GM08714 (cell line): ENCODE measurements around the gene RAF1.
"Not testable (repeated sequence)": the region's sequence is repeated elsewhere in the genome, so short reads cannot be mapped to it uniquely, and the experiment has no call there.

ENCODE experiments used
- H3K4me3 ChIP-seq: fragments of 200-500 bp; sonication (Bioruptor generic); 2 replicates; pipeline ENCODE4 v1.5.1; 2014; ENCODE audit warnings: mild to moderate bottlenecking, low read length, inconsistent platforms
- ZNF274 ChIP-seq: IDR thresholded peaks from 2 replicates; pipeline ENCODE4 v1.6.1; 2012; ENCODE audit warnings: mild to moderate bottlenecking, low read depth, low read length

The RAF1 gene

DNA sequence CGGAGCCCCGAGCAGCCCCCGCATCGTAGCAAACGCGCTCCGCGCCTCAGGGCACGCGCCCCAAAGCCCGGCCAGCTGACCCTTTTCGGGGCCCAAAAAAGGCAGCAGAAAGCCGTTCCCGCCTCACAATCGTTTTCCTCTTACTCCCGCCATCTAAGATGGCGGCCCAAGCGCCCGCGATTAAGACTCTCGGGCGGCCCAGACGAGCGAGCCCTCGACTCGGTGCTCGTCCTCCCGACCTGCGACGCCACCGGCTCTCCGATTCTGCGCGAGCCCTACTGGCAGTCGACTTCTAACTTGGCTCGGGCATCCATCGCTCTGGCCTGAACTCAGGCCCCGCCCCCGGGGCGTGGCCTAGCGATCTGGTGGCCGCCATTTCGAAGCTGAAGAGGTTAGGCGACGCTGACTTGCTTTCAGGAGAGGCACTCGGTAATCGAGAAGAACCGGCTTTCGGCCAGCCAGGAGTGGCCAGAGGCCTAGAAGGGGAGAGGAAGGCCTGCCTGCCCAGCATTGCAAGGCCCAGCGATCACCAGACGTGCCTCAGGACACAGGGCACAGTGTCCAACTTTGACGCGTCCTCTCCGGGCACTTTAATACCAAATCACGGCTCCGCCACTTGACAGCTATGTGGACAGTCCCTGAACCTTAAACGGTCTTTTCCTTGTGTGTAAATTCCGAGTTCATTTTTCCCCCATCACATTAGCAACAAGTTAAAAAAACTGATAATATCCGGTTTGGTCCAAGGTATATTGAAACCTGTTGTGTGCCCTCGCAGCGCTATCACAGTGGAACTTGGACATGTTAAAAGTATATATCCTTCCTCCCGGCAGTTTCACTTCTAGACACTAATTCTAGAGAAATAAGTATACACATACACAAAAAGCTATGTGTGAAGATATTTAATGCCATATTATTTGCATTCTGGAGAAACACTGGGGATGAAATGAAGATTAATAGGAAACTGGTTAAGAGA, at the start of gene RAF1:
RAF1 (minus strand) TSS at position 182 of the 973 bp plus-strand sequence. CDS start 45,396 bp downstream, outside the sequence.
- peak within 1 kb of the TSS; percentile 95 for H3K4me3 ChIP-seq
- no peak for TF ChIP-seq ZNF274

DNA sequence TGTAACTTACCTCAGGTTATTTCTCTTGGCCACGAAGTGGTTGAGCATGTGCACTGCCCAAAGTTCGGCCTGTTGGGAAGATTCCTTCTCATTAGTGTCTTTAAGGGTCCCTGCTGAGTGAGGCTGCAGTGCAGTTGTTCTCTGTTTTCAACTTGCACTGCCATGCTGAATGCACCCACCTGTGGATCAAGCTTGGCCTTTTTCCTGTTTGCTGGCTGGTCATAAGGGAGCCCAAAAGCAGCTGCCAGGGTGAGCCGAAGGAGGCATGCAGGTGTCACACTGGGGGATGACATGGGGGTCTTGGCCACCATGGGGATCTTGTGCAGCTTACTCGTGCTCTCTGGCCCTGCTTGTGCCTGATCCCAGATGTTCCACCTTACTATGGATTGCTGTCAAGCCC, 46.1 kb upstream of the RAF1 start:
- no peak for TF ChIP-seq ZNF274
- no peak overlapping the region for H3K4me3 ChIP-seq

- H3K4me3 ChIP-seq: no peak overlapping the region
- TF ChIP-seq ZNF274: no peak
Observed at GRCh38 chr3:12709334-12709733, 45.4 kb upstream of the RAF1 start.

DNA sequence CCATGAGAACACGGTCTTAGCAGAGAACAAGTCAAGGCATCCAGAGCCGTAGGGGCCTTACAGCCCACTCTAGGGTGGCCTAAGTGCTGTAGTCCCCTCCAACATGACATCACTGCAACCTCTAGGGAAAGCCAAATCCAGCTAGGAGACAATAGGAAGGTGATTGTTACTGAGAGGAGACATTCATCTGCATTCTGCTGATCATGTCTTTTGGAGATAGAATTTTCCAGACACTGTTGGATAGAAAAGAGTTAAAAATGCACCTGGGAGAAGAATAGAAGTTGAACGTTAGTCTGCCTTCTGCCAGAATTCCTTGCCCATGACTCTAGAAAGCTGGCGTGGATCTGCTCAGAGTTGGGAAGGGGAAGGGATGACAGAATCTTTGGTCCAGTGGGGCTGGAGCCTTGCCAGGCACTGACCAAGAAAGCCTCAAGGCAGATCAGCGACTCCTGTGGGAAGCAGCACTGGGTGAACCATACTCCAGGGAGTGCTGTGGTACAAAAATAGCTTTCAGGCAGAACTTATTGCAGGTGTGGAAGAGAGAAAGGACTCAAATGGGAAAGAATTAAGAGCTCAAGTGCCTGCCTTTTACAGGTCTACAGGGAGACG, 44.8 kb upstream of the RAF1 start:
- H3K4me3 ChIP-seq: no peak overlapping the region
- TF ChIP-seq ZNF274: no peak

- TF ChIP-seq ZNF274: no peak
- H3K4me3 ChIP-seq: no peak overlapping the region
Observed at GRCh38 chr3:12707449-12707848, 43.5 kb upstream of the RAF1 start.

- H3K4me3 ChIP-seq: no peak overlapping the region
- no peak for TF ChIP-seq ZNF274
Observed at GRCh38 chr3:12706504-12707253, 42.8 kb upstream of the RAF1 start.

DNA sequence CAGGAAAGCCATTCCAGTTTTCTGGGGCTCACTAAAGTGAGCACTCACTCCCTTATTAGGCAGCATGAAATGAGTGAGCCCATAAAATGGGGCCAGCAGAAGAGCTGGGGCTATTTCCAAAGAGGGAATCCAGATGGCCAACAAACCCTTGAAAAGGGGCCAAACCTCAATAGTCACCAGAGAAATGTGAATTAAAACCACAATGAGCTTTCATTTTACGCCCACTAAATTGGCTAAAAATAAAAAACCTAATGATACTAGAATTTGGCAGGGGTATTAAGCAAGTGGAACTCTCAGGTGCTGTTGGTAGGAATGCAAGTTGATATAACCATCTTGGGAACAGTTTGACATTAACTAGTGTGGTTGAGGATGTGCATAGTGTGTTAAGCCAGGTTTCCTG, 42.1 kb upstream of the RAF1 start:
- no peak for TF ChIP-seq ZNF274

DNA sequence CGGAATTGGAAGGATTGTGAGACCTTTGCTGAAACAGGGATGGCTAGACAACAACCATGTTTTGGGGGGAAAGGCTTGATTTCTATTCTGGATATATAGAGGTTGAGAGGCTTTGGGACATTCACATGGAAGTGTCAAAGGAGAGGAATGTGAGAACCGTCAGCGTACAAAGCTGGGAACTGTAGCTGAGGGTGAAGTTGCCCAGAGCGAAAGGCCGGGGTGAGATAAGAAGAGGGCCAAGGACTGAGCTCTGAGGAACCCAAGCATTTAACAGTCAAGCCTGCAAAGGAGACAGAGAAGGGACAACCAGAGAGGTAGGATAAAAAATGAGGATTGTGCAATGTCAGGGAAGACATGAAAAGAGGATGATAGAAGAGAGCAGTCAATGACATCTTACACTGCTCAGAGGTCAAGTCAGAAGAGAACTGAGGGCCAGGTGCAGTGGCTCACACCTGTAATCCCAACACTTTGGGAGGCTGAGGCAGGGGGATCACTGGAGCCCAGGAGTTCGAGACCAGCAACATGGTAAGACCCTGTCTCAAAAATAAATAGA, 41.5 kb upstream of the RAF1 start:
- TF ChIP-seq ZNF274: no peak
- H3K4me3 ChIP-seq: no peak overlapping the region

More for the DNA sequence above, 42.1 kb upstream of the RAF1 start:
- H3K4me3 ChIP-seq: no peak overlapping the region

DNA sequence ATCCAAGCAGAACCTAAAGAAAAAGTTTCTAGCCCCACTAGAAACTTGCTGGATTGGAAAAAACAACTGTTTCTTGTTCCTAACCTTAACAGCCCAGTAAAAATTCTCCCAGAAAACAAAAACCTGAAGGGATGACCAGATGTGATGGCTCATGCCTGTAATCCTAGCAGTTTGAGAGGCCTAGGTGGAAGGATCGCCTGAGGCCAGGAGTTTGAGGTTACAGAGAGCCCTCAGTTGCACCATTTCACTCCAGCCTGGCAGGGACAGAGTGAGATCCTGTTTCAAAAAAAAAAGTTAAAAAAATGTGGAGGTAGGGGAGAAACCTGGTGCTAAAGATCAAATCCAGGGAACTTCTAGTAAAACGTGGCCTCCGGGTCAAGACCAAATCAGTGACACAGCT, 38.6 kb upstream of the RAF1 start:
- no peak for TF ChIP-seq ZNF274
- no peak overlapping the region for H3K4me3 ChIP-seq

GRCh38 chr3:12701601-12702000, 37.7 kb upstream of the RAF1 start:
- H3K4me3 ChIP-seq: not testable (repeated sequence)

DNA sequence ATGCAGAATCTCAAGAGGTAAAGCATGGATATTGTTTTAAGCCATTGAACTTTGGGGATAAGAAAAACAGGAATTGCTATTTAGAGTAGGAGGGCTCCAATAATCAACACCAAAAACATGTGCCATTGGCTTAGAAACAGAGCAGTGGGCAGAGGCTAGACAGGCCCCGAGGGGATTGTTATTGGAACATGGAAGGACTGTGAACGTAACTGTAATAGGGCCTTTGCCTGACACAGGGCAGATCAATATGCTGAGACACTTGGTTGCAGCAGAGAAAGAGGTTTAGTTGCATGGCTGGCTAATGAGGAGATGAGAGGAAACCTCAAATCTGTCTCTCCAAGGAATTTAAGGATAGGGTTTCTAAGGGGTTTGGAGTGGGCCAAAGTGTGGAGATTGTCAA, 36.9 kb upstream of the RAF1 start:
- TF ChIP-seq ZNF274: no peak
- no peak overlapping the region for H3K4me3 ChIP-seq

DNA sequence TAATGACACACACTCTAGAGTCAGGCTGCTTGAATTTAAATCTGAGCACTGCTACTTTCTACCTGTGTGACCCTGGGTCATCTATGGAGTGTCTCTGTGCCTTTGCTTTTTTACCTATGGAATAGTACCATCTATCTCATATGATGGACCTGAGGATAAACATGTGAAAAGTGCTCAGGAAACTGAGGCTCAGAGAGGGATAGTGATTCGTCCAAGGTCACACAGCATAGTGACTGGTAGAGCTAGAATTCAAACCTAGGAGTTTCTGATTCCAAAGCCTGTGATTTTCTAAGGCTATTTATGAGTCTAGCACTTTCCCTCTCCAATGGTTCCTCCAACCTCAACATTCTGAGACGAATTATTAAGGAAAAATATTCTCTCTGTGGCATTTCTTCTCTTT, 32.0 kb upstream of the RAF1 start:
- no peak overlapping the region for H3K4me3 ChIP-seq
- TF ChIP-seq ZNF274: no peak

- no peak overlapping the region for H3K4me3 ChIP-seq
- TF ChIP-seq ZNF274: no peak
Observed at GRCh38 chr3:12695112-12695511, 31.2 kb upstream of the RAF1 start.

- H3K4me3 ChIP-seq: no peak overlapping the region
Observed at GRCh38 chr3:12692444-12692843, 28.5 kb upstream of the RAF1 start.

More at GRCh38 chr3:12692444-12692843, 28.5 kb upstream of the RAF1 start:
- no peak for TF ChIP-seq ZNF274
